PC-3 (cell line): ENCODE data around the gene STRIP1. TPM values are rescaled to one million over a fixed set of nuclear protein-coding genes. Genes with fewer than 3 reads are reported as not detected.

ENCODE experiments used
- ATAC-seq: fragments of 200-7000 bp; cut with Tn5 transposase; 2 replicates; pipeline ENCODE4 v1.9.1; 2020; ENCODE audit warnings: mild to moderate bottlenecking, moderate library complexity
- BruUV-seq: library from RNA; stranded (reverse); fragments of 400-500 nt; replicated peaks from 2 replicates; lab custom pipeline; 2021; lab: Mats Ljungman, UMichigan
- CTCF ChIA-PET: fragments of 300-600 bp; sonication (Branson Sonifier 250); formaldehyde crosslinking; loops from one replicate; lab custom pipeline; 2022; ENCODE audit warnings: antibody characterized with exemption; lab: Charles Lee
- POLR2A ChIA-PET: fragments of 300-600 bp; sonication (Branson Sonifier 250); formaldehyde crosslinking; loops from one replicate; lab custom pipeline; 2022; ENCODE audit warnings: antibody characterized with exemption; ENCODE audit not compliant: unreplicated experiment; lab: Charles Lee
- DNase-seq: peaks from one replicate; pipeline ENCODE4 v3.0.0-alpha.2; 2015
- H2AFZ ChIP-seq: fragments of 300-600 bp; sonication (generic); 2 replicates; pipeline ENCODE4 v1.6.0; 2016; ENCODE audit warnings: antibody characterized with exemption, low read length
- H3F3A ChIP-seq: fragments of 300-600 bp; sonication (generic); one replicate; pipeline ENCODE4 v1.6.0; 2017; ENCODE audit warnings: antibody characterized with exemption, low read length, control low read depth, mild to moderate bottlenecking; ENCODE audit not compliant: unreplicated experiment
- H3K27ac ChIP-seq: fragments of 300-600 bp; sonication (generic); 2 replicates; pipeline ENCODE4 v1.5.1; 2016; ENCODE audit warnings: mild to moderate bottlenecking, low read length
- H3K27me3 ChIP-seq: fragments of 300-600 bp; sonication (generic); 2 replicates; pipeline ENCODE4 v1.6.1; 2016; ENCODE audit warnings: low read length, mixed read lengths
- H3K36me3 ChIP-seq: fragments of 300-600 bp; sonication (generic); 2 replicates; pipeline ENCODE4 v1.6.1; 2016; ENCODE audit warnings: low read depth, mixed run types, low read length, mixed read lengths
- H3K4me1 ChIP-seq: fragments of 300-600 bp; sonication (generic); 2 replicates; pipeline ENCODE4 v1.5.1; 2016; ENCODE audit warnings: low read length; ENCODE audit not compliant: insufficient read depth
- H3K4me2 ChIP-seq: fragments of 300-600 bp; sonication (generic); 2 replicates; pipeline ENCODE4 v1.6.0; 2016; ENCODE audit warnings: low read length
- H3K4me3 ChIP-seq: fragments of 300-600 bp; sonication (generic); 2 replicates; pipeline ENCODE4 v1.5.1; 2016; ENCODE audit warnings: mild to moderate bottlenecking, low read length, mixed read lengths
- H3K79me2 ChIP-seq: fragments of 300-600 bp; sonication (generic); 2 replicates; pipeline ENCODE4 v1.6.1; 2017; ENCODE audit warnings: low read length, mixed read lengths
- H3K9ac ChIP-seq: fragments of 300-600 bp; sonication (generic); 2 replicates; pipeline ENCODE4 v1.6.0; 2016; ENCODE audit warnings: mild to moderate bottlenecking, low read length
- H3K9me2 ChIP-seq: fragments of 300-600 bp; sonication (generic); replicated peaks from 2 replicates; pipeline ENCODE4 v1.6.1; 2016; ENCODE audit warnings: mixed run types, low read length, mixed read lengths
- H3K9me3 ChIP-seq: fragments of 300-600 bp; sonication (generic); 2 replicates; pipeline ENCODE4 v1.6.1; 2016; ENCODE audit warnings: low read length, mixed read lengths
- H4K20me1 ChIP-seq: fragments of 300-600 bp; sonication (generic); 2 replicates; pipeline ENCODE4 v1.6.1; 2016; ENCODE audit warnings: low read length, mixed read lengths
- CTCF ChIP-seq: fragments of 300-600 bp; sonication (generic); conservative IDR thresholded peaks from 2 replicates; pipeline ENCODE4 v1.5.1; 2017; ENCODE audit warnings: antibody characterized with exemption, low read depth, mild to moderate bottlenecking, low read length
- EZH2 ChIP-seq: fragments of 300-600 bp; sonication (generic); IDR thresholded peaks from one replicate; pipeline ENCODE4 v1.6.1; 2017; ENCODE audit warnings: antibody characterized with exemption, mild to moderate bottlenecking, low read length; ENCODE audit not compliant: unreplicated experiment
- EZH2phosphoT487 ChIP-seq: fragments of 300-600 bp; sonication (generic); IDR thresholded peaks from 2 replicates; pipeline ENCODE4 v1.6.1; 2018; ENCODE audit warnings: mild to moderate bottlenecking, antibody characterized with exemption, low read length, borderline replicate concordance
- intact Hi-C: fragments of 100-400 bp; cut with micrococcal nuclease; formaldehyde crosslinking; loops from 2 replicates; pipeline ENCODE4 v1.9.0; 2023
- total RNA-seq: library from RNA; depleted of rRNA; stranded (reverse); fragments of >200 nt; gene quantifications from 2 replicates; pipeline ENCODE4 v1.2.3, GENCODE V29; 2014

Gene STRIP1
- total RNA-seq, 1 experiment from 2014 or later: 41.4 TPM

DNA sequence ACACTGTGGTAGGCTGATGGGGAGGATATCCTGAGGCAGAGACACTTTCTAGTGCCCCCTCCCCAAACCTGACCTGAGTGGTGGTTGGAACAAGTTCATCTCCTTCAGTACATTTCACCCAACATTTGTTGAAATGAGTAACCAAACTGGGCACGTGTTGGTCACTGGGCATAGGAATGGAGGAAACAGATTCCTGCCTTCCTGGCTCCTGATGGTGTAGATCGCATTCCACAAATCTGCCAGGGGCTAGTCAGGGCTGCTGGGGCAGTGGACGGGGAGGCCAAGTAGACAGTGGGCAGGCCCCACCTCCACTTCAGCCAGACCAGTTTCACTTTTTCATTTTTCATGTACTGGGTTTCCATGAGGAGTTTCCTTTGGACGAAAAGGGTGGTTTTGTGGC lies 52.5 kb downstream of the STRIP1 start:
- H3K9me3 ChIP-seq: no peaks in the 10 kb centered on the region
- ChIA-PET POLR2A (no interaction called here), CTCF (no interaction called here)
- H3K4me1 ChIP-seq: no peaks in the 10 kb centered on the region
- H2AFZ ChIP-seq: no peak overlapping the region
- no TSS peak for BruUV-seq
- H4K20me1 ChIP-seq: no peaks in the 10 kb centered on the region
- H3K9me2 ChIP-seq: no peaks in the 10 kb centered on the region
- no peak for DNase-seq
- no peaks in the 10 kb centered on the region for H3F3A ChIP-seq
- H3K79me2 ChIP-seq: no peaks in the 10 kb centered on the region
- no peak overlapping the region for H3K9ac ChIP-seq
- no peaks in the 10 kb centered on the region for H3K36me3 ChIP-seq
- TF ChIP-seq EZH2 (no peak), EZH2phosphoT487 (no peak), CTCF (no peak)
- H3K4me2 ChIP-seq: no peak overlapping the region
- intact Hi-C loops: loop anchor here (5.0 kb wide), 1 partner anchor 530 kb away; no protein-coding TSS in a partner anchor
- no peak overlapping the region for H3K27ac ChIP-seq
- 0 out of 2 replicates have a peak, but pooled peaks cover 5% of the 10 kb centered on the region for H3K27me3 ChIP-seq
- H3K4me3 ChIP-seq: no peak overlapping the region
- no peak for ATAC-seq

DNA sequence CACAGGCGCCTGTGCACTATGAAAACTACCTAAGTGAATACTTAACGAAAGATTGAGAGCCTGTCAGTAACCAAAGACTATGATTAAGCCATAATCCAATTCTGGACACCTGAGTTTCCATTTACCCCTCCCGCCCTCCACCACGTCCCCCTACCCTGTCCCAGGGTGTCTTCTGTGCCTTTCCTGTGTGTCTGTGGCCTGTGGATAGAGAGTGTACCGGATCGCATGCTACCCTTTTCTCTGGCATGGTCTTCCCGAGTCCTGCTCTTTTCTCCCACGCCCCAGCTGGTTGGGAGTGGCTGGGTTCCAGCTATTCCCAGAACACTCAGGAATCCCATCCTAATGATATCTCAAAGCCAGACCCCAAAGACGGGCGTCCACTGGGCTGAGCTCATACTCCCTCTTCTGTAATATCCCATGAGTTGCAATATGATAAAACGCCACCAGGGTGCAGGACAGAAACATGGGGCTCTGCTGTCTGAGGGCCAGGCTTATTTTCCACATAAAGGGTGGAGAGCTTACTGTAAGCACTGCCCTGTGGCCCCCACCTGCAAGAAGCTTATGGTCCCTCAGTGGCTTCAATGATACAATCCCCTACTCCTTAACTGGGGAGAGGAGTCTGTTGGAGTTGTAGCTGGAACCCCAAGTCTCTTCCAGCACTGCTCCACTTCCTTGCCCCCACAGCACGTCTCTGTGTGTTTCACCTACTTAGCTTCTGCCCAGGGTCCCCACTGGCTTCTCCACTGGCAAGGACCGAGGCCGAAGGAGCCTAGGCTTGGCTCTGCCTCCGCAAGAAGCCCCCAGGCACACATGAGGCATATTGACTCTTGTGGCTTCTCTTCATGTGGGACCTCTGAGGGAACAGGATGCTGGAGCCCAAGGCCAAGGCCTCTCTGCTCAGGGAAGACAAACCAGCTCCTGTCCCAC lies 53.7 kb downstream of the STRIP1 start:
- H4K20me1 ChIP-seq: no peaks in the 10 kb centered on the region
- TF ChIP-seq CTCF: peak; percentile 72
- TF ChIP-seq EZH2: no peak
- H3K9me2 ChIP-seq: no peaks in the 10 kb centered on the region
- CTCF ChIA-PET: interaction anchor here (0.6 to 1.0 kb wide), 7 partner anchors 14 to 372 kb away, joined by 3 to 4 read pairs (median 3); no protein-coding TSS in a partner anchor
- no peaks in the 10 kb centered on the region for H3K9me3 ChIP-seq
- H2AFZ ChIP-seq: no peak overlapping the region
- H3K4me2 ChIP-seq: no peak overlapping the region
- H3K4me3 ChIP-seq: no peak overlapping the region
- no peaks in the 10 kb centered on the region for H3K79me2 ChIP-seq
- H3K27ac ChIP-seq: no peak overlapping the region
- DNase-seq: peak; percentile 76
- BruUV-seq: no TSS peak
- H3K4me1 ChIP-seq: no peaks in the 10 kb centered on the region
- H3F3A ChIP-seq: no peaks in the 10 kb centered on the region
- POLR2A ChIA-PET: no interaction called here
- H3K36me3 ChIP-seq: no peaks in the 10 kb centered on the region
- intact Hi-C loops: loop anchor here (1.0 to 5.0 kb wide), 3 partner anchors 18 to 529 kb away; no protein-coding TSS in a partner anchor
- H3K9ac ChIP-seq: no peak overlapping the region
- H3K27me3 ChIP-seq: 0 out of 2 replicates have a peak, but pooled peaks cover 5% of the 10 kb centered on the region
- peak; percentile 96 for ATAC-seq
